NK-92 (cell line): ENCODE measurements around the gene CACNA2D1.

Experiments
- DNase-seq: peaks from one replicate; lab custom pipeline; 2025; ENCODE audit not compliant: unreplicated experiment; lab: John Stamatoyannopoulos, UW

The CACNA2D1 gene

GRCh38 chr7:82289152-82289535, 154.4 kb downstream of the CACNA2D1 start:
- no peak for DNase-seq

GRCh38 chr7:82286798-82287140, 156.8 kb downstream of the CACNA2D1 start:
- DNase-seq: no peak

GRCh38 chr7:82286096-82286797, 157.3 kb downstream of the CACNA2D1 start:
- DNase-seq: no peak

GRCh38 chr7:82284936-82285519, 158.5 kb downstream of the CACNA2D1 start:
- DNase-seq: no peak

- DNase-seq: no peak
Measured at GRCh38 chr7:82275342-82275741, 168.2 kb downstream of the CACNA2D1 start.

GRCh38 chr7:82274681-82275080, 168.9 kb downstream of the CACNA2D1 start:
- no peak for DNase-seq

- no peak for DNase-seq
Measured at GRCh38 chr7:82273886-82274285, 169.7 kb downstream of the CACNA2D1 start.

- no peak for DNase-seq
Measured at GRCh38 chr7:82270870-82271269, 172.7 kb downstream of the CACNA2D1 start.

GRCh38 chr7:82268632-82269031, 174.9 kb downstream of the CACNA2D1 start:
- DNase-seq: no peak

GRCh38 chr7:82266081-82266480, 177.5 kb downstream of the CACNA2D1 start:
- no peak for DNase-seq

GRCh38 chr7:82264783-82265305, 178.7 kb downstream of the CACNA2D1 start:
- no peak for DNase-seq

GRCh38 chr7:82263920-82264782, 179.4 kb downstream of the CACNA2D1 start:
- no peak for DNase-seq

GRCh38 chr7:82258181-82258580, 185.4 kb downstream of the CACNA2D1 start:
- DNase-seq: no peak

- no peak for DNase-seq
Measured at GRCh38 chr7:82257118-82257695, 186.4 kb downstream of the CACNA2D1 start.

- DNase-seq: no peak
Measured at GRCh38 chr7:82255706-82256105, 187.9 kb downstream of the CACNA2D1 start.

- no peak for DNase-seq
Measured at GRCh38 chr7:82250598-82250997, 193.0 kb downstream of the CACNA2D1 start.

GRCh38 chr7:82249979-82250378, 193.6 kb downstream of the CACNA2D1 start:
- DNase-seq: no peak

GRCh38 chr7:82247814-82248433, 195.7 kb downstream of the CACNA2D1 start:
- DNase-seq: no peak

GRCh38 chr7:82244947-82245517, 198.5 kb downstream of the CACNA2D1 start:
- no peak for DNase-seq

- no peak for DNase-seq
Measured at GRCh38 chr7:82241356-82241755, 202.2 kb downstream of the CACNA2D1 start.

GRCh38 chr7:82235713-82236112, 207.9 kb downstream of the CACNA2D1 start:
- DNase-seq: no peak
